ENCODE data around the gene BCAP29. TPM values are rescaled to one million over a fixed set of nuclear protein-coding genes. Genes with fewer than 3 reads are reported as not detected.
"Not testable (repeated sequence)": the region's sequence is repeated elsewhere in the genome, so short reads cannot be mapped to it uniquely, and the experiment has no call there.

BCAP29 gene, protein sequence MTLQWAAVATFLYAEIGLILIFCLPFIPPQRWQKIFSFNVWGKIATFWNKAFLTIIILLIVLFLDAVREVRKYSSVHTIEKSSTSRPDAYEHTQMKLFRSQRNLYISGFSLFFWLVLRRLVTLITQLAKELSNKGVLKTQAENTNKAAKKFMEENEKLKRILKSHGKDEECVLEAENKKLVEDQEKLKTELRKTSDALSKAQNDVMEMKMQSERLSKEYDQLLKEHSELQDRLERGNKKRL
- polyA plus RNA-seq (2013, experiment 1 of 2): 44.4 TPM
- 54.9 TPM for polyA plus RNA-seq (2013, experiment 2 of 2)

DNA sequence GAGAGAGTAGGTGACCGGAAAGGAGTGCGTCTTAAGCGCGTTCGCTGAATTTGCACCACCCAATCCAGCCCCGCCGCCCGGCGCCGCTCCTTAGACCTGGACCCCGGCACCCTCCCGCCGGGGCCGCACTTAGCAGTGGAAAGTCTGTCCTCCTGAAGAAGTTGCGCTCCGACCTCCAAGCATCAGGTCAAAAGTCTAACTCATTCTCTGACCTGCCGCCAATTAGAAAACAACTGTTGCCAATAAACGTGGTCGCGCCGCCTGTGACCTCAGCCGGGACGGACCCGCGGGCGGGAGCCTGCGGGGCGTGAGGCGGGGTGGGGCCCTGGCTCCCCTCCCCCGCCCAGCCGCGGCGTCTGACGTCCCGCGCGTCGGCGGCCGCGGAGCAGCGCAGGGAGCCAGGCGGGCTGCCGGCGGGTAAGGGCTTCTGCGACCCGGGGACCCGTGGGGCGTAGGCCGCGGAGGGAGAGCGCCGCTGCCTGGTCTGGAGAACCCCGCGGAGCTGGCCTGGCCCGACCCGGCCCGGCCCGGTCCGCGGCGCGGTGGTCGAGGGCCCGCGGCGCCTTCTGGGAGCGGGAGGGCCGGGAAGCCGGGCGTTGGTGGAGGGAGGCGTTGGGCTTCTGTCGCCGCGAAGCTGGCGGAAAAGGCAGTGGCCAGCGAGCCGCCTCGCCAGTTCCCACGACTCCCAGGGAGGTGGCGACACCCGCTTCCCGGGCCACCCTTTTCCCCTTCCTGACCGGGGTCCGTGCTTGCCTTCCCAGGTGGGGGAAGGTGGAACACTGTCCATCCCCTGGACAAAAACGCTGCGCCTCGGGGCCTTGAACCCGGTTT, at the start of gene BCAP29:
Gene BCAP29 (plus strand): TSS at position 362 of the 831 bp plus-strand sequence. CDS start 527 bp downstream, outside the sequence.
- Histone ChIP-seq H3K27ac (ENCODE audit: low read depth, low read length, severe bottlenecking) (peak within 1 kb of the TSS; percentile 85), H3K36me3 (ENCODE audit: control insufficient read depth, insufficient read depth, low read length) (peaks cover 8% of the 10 kb centered on the region), H3K4me1 (ENCODE audit: control insufficient read depth, insufficient read depth, low read length, poor library complexity, severe bottlenecking) (no peaks in the 10 kb centered on the region), H3K9me3 (ENCODE audit: control insufficient read depth, low read length) (no peaks in the 10 kb centered on the region), H3K4me3 (ENCODE audit: extremely low read depth, insufficient read depth, low read length, poor library complexity, severe bottlenecking) (peak within 1 kb of the TSS; percentile 68)
- 0 to 1% methylated on average over 56 to 68 of the region's 89 CpGs for WGBS, 2 experiments (ENCODE audit: insufficient coverage in 2 of 2)

DNA sequence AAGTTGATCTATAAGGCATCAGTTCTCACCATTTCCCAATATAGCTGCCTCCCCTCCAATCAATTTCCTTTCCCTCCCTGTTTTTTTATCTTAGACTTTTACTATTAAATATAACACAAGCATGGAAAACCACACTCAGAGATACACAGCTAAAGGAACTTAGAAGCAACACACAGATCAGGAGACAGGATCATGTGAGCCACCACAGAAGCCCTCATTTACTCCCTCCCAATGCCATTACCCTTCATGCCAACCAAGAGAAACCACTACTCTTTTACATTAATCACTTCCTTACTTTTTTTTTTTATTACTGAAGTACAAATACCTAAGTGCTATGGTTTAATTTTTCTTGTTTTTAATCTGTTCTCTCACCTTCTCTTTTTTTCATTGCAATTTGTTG, 49.3 kb upstream of the BCAP29 start:
- Histone ChIP-seq H3K27ac (ENCODE audit: low read depth, low read length, severe bottlenecking) (no peak overlapping the region), H3K9me3 (ENCODE audit: control insufficient read depth, low read length) (no peaks in the 10 kb centered on the region)

DNA sequence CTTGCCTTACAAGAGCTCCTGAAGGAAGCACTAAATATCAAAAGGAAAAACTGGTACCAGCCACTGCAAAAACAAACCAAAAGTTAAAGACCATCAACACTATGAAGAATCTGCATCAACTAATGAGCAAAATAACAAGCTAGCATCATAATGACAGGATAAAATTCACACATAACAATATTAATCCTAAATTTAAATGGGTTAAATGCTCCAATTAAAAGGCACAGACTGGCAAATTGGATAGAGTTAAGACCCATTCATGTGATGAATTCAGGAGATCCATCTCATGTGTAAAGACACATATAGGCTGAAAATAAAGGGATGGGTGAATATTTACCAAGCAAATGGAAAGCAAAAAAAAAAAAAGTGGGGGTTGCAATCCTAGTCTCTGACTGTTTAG, 45.9 kb upstream of the BCAP29 start:
- Histone ChIP-seq H3K36me3 (ENCODE audit: control insufficient read depth, insufficient read depth, low read length) (peaks cover 19% of the 10 kb centered on the region), H3K4me3 (ENCODE audit: extremely low read depth, insufficient read depth, low read length, poor library complexity, severe bottlenecking) (no peak overlapping the region), H3K27ac (ENCODE audit: low read depth, low read length, severe bottlenecking) (no peak overlapping the region), H3K4me1 (ENCODE audit: control insufficient read depth, insufficient read depth, low read length, poor library complexity, severe bottlenecking) (no peaks in the 10 kb centered on the region), H3K9me3 (ENCODE audit: control insufficient read depth, low read length) (no peaks in the 10 kb centered on the region)

More for the DNA sequence above, 49.3 kb upstream of the BCAP29 start:
- H3K36me3 ChIP-seq (ENCODE audit: control insufficient read depth, insufficient read depth, low read length): peaks cover 14% of the 10 kb centered on the region
- no peak overlapping the region for H3K4me3 ChIP-seq (ENCODE audit: extremely low read depth, insufficient read depth, low read length, poor library complexity, severe bottlenecking)
- H3K4me1 ChIP-seq (ENCODE audit: control insufficient read depth, insufficient read depth, low read length, poor library complexity, severe bottlenecking): no peaks in the 10 kb centered on the region

DNA sequence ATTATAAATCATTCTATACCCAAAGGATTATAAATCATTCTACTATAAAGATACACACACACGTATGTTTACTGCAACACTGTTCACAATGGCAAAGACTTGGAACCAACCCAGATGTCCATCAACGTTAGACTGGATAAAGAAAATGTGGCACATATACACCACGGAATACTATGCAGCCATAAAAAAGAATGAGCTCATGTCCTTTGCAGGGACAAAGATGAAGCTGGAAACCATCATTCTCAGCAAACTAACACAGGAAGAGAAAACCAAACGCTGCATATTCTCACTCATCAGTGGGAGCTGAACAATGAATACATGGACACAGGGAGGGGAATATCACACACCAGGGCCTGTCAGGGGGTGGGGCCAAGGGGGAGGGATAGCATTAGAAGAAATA, 42.8 kb upstream of the BCAP29 start:
- WGBS, 2 experiments (ENCODE audit: insufficient coverage in 2 of 2): 92 to 96% methylated on average over 3 to 4 of the region's 4 CpGs
- H3K36me3 ChIP-seq (ENCODE audit: control insufficient read depth, insufficient read depth, low read length): peaks cover 14% of the 10 kb centered on the region
- not testable (repeated sequence) for H3K27ac ChIP-seq (ENCODE audit: low read depth, low read length, severe bottlenecking); H3K4me3 ChIP-seq (ENCODE audit: extremely low read depth, insufficient read depth, low read length, poor library complexity, severe bottlenecking); H3K4me1 ChIP-seq (ENCODE audit: control insufficient read depth, insufficient read depth, low read length, poor library complexity, severe bottlenecking); H3K9me3 ChIP-seq (ENCODE audit: control insufficient read depth, low read length)

DNA sequence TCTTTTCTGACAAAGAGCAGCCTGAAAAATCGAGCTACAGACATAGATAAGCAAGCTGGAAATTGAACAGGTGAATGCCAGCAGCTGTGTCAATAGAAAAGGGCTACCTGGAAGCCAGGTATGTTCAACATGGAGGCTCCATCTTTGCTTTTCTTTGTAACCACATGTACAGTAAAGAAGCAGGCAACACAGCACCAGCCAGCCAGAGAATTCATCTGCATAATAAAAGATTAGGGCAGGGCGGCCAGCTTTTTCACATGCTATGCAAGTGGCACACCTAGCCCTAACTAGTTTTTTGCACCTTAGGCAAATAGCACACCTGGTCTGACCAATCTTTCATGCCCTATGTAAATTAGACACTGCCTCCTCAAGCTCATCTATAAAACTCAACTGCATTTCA, 42.0 kb upstream of the BCAP29 start:
- no peak overlapping the region for H3K27ac ChIP-seq (ENCODE audit: low read depth, low read length, severe bottlenecking)
- no peaks in the 10 kb centered on the region for H3K4me1 ChIP-seq (ENCODE audit: control insufficient read depth, insufficient read depth, low read length, poor library complexity, severe bottlenecking)
- no peaks in the 10 kb centered on the region for H3K9me3 ChIP-seq (ENCODE audit: control insufficient read depth, low read length)
- 63 to 85% methylated on average over 1 to 2 of the region's 2 CpGs for WGBS, 2 experiments (ENCODE audit: insufficient coverage in 2 of 2)
- H3K36me3 ChIP-seq (ENCODE audit: control insufficient read depth, insufficient read depth, low read length): peaks cover 17% of the 10 kb centered on the region
- no peak overlapping the region for H3K4me3 ChIP-seq (ENCODE audit: extremely low read depth, insufficient read depth, low read length, poor library complexity, severe bottlenecking)

DNA sequence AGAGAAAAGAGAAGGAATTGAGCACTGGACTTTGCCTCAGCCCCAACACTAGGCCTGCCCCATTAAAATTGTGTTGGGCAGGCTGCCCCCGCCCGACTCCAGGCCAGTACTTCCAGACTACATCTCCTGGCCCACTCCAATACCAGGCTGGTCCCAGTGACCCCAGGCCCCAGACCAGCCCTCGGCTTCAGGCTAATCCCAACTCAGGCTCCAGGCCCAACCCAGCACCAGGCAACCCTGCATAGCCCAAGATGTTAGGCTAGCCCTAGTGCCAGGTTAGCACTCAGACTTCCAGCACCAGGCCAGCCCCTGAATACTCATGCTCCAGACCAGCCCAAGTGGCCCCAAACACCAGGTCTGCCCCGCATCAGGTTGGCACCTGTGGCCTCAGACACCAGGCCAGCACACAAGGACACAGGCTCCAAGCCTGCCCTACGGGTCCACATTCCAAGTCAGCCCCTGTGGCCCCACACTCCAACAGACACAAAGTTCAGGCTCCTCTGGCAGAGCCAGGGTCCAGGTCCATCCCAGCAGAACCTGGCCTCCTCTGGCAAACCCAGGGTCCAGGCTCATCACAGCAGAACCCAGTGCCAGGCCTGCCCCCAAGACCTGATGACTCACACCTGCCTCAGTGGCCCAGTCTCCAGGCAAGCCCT, 36.6 kb upstream of the BCAP29 start:
- peaks cover 47% of the 10 kb centered on the region for H3K36me3 ChIP-seq (ENCODE audit: control insufficient read depth, insufficient read depth, low read length)
- no peak overlapping the region for H3K4me3 ChIP-seq (ENCODE audit: extremely low read depth, insufficient read depth, low read length, poor library complexity, severe bottlenecking)
- peaks cover 3% of the 10 kb centered on the region for H3K9me3 ChIP-seq (ENCODE audit: control insufficient read depth, low read length)
- WGBS, 2 experiments (ENCODE audit: insufficient coverage in 2 of 2): 80 to 89% methylated on average over 5 of the region's 5 CpGs
- no peak overlapping the region for H3K27ac ChIP-seq (ENCODE audit: low read depth, low read length, severe bottlenecking)
- no peaks in the 10 kb centered on the region for H3K4me1 ChIP-seq (ENCODE audit: control insufficient read depth, insufficient read depth, low read length, poor library complexity, severe bottlenecking)

DNA sequence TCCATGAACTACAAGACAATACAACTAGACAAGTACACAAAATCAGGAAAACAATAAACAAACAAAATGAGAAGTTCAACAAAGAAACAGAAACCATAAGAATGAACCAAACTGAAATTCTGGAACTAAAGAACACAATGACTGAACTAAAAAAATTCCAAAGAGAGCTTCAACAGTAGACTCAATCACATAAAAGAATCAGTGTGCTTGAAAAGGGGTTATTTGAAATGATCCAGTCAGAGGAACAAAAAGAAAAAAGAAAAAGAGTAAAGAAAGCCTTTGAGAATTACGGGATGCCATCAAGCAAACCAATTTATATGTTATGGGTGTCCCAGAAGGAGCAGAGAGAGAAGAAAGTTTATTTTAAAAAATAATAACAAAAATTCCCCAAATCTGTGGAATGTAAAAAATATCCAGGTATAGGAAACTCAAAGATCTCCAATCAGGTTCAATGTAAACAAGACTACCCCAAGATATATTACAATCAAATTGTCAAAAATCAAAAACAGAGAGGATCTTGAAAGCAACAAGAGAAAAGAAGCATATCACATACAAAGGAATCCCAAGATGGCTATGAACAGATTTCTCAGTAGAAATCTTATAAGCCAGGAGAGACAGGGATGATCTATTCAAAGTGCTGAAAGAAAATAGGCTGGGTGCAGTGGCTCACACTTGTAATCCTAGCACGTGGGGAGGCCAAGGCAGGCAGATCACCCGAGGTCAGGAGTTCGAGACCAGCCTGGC, 35.0 kb upstream of the BCAP29 start:
- 100% methylated on average over 2 to 3 of the region's 4 CpGs for WGBS, 2 experiments (ENCODE audit: insufficient coverage in 2 of 2)
- peaks cover 42% of the 10 kb centered on the region for H3K36me3 ChIP-seq (ENCODE audit: control insufficient read depth, insufficient read depth, low read length)
- no peaks in the 10 kb centered on the region for H3K4me1 ChIP-seq (ENCODE audit: control insufficient read depth, insufficient read depth, low read length, poor library complexity, severe bottlenecking)
- no peak overlapping the region for H3K27ac ChIP-seq (ENCODE audit: low read depth, low read length, severe bottlenecking)
- no peak overlapping the region for H3K4me3 ChIP-seq (ENCODE audit: extremely low read depth, insufficient read depth, low read length, poor library complexity, severe bottlenecking)
- H3K9me3 ChIP-seq (ENCODE audit: control insufficient read depth, low read length): peaks cover 3% of the 10 kb centered on the region

DNA sequence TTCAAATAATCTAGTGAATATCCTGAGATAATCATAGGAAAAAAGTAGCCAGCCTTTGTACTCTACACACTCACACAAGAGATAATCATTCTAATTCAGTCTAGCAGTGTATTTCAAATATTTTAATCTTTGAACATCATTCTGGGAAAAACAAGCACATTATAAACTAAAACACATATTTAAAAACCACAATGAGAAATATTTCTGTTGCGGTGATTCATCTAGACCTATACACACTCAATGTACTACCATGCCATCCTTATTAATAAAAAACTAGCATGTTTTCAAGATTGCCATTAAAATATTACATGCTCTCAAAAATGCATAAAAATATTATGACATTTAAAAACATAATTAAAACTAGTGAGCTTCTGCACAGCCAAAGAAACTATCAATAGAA, 28.1 kb upstream of the BCAP29 start:
- Histone ChIP-seq H3K36me3 (ENCODE audit: control insufficient read depth, insufficient read depth, low read length) (peaks cover 50% of the 10 kb centered on the region), H3K27ac (ENCODE audit: low read depth, low read length, severe bottlenecking) (no peak overlapping the region), H3K4me3 (ENCODE audit: extremely low read depth, insufficient read depth, low read length, poor library complexity, severe bottlenecking) (no peak overlapping the region), H3K4me1 (ENCODE audit: control insufficient read depth, insufficient read depth, low read length, poor library complexity, severe bottlenecking) (no peaks in the 10 kb centered on the region), H3K9me3 (ENCODE audit: control insufficient read depth, low read length) (no peaks in the 10 kb centered on the region)
- WGBS, 2 experiments (ENCODE audit: insufficient coverage in 2 of 2): no CpG with 5 or more reads among the region's 1 CpG

DNA sequence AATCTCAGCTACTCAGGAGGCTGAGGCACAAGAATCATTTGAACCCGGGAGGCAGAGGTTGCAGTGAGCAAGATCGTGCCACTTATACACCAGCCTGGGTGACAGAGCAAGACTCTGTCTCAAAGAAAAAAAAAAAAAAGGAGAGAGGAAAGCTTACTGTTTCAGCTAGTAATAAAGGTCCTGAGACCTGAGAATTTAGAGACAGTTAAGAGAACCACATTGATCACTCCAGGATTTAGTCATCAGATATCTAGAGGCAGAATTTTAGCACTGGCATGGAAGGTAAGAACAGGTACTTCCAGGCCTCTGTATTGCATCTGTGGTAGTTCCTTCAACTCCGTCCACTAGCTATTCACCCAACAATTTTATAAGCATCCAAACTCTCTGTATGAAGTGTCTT, 24.2 kb upstream of the BCAP29 start:
- Histone ChIP-seq H3K27ac (ENCODE audit: low read depth, low read length, severe bottlenecking) (no peak overlapping the region), H3K9me3 (ENCODE audit: control insufficient read depth, low read length) (no peaks in the 10 kb centered on the region), H3K4me3 (ENCODE audit: extremely low read depth, insufficient read depth, low read length, poor library complexity, severe bottlenecking) (no peak overlapping the region), H3K36me3 (ENCODE audit: control insufficient read depth, insufficient read depth, low read length) (peaks cover 48% of the 10 kb centered on the region), H3K4me1 (ENCODE audit: control insufficient read depth, insufficient read depth, low read length, poor library complexity, severe bottlenecking) (no peaks in the 10 kb centered on the region)
- WGBS, 2 experiments (ENCODE audit: insufficient coverage in 2 of 2): 88 to 95% methylated on average over 1 to 2 of the region's 3 CpGs

DNA sequence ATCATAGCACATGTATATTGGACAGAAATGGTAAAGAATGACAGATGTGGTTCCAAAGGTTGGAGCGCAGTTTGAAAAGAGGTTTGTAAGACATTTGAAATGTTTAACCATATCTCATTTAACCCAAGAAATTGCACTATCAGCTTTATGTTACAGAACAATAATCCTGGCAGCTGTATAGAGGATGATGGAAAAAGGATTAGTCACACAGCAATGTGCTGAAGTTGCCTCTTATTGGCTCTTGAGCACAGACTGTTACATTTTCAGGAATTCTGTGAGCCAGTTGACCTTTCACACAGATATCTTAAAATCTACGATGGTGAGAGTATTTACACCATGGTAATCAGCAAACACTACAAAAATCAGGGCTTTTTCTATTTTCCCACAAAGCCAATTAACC, 20.2 kb upstream of the BCAP29 start:
- no peak overlapping the region for H3K27ac ChIP-seq (ENCODE audit: low read depth, low read length, severe bottlenecking)
- WGBS, 2 experiments (ENCODE audit: insufficient coverage in 2 of 2): 75 to 86% methylated on average over 1 of the region's 2 CpGs
- peaks cover 13% of the 10 kb centered on the region for H3K4me1 ChIP-seq (ENCODE audit: control insufficient read depth, insufficient read depth, low read length, poor library complexity, severe bottlenecking)
- peaks cover 28% of the 10 kb centered on the region for H3K36me3 ChIP-seq (ENCODE audit: control insufficient read depth, insufficient read depth, low read length)
- no peak overlapping the region for H3K4me3 ChIP-seq (ENCODE audit: extremely low read depth, insufficient read depth, low read length, poor library complexity, severe bottlenecking)
- H3K9me3 ChIP-seq (ENCODE audit: control insufficient read depth, low read length): no peaks in the 10 kb centered on the region
